Measurements from ENCODE around the gene HS3ST2.

DNA sequence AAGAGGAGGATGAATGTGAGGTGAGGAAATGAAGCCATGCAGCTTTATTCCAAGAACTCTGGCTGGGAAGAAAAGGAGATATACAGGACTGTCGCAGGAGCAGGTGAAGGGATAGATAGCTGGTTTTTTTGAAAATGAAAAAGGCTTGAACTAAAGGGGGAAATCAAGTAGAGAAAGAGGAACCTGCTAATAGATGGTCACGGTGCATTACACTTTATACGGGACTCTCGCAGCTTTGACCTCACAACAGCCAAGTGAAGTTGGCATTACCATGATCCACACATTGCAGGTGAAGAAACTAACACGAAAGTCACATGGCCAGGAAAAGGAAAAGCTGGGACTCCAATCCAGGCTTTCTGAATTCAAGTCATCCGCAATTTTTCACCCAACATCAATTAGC lies 86.9 kb downstream of the HS3ST2 start:
- TF ChIP-seq, protein P1, sequence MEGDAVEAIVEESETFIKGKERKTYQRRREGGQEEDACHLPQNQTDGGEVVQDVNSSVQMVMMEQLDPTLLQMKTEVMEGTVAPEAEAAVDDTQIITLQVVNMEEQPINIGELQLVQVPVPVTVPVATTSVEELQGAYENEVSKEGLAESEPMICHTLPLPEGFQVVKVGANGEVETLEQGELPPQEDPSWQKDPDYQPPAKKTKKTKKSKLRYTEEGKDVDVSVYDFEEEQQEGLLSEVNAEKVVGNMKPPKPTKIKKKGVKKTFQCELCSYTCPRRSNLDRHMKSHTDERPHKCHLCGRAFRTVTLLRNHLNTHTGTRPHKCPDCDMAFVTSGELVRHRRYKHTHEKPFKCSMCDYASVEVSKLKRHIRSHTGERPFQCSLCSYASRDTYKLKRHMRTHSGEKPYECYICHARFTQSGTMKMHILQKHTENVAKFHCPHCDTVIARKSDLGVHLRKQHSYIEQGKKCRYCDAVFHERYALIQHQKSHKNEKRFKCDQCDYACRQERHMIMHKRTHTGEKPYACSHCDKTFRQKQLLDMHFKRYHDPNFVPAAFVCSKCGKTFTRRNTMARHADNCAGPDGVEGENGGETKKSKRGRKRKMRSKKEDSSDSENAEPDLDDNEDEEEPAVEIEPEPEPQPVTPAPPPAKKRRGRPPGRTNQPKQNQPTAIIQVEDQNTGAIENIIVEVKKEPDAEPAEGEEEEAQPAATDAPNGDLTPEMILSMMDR (IDR thresholded peaks at IDR 0.05; ENCODE audit: insufficient read depth, low read depth, low read length), result no peak
- TF ChIP-seq EZH2 (IDR thresholded peaks at IDR 0.05; ENCODE audit: insufficient read depth, low read length), result no peak
